ENCODE data around the gene DUSP22. TPM values are rescaled to one million over a fixed set of nuclear protein-coding genes. Genes with fewer than 3 reads are reported as not detected.

DUSP22 gene
- total and polyA plus RNA-seq, 2 experiments from 2014 or later = 12.8 to 36.8 TPM

DNA sequence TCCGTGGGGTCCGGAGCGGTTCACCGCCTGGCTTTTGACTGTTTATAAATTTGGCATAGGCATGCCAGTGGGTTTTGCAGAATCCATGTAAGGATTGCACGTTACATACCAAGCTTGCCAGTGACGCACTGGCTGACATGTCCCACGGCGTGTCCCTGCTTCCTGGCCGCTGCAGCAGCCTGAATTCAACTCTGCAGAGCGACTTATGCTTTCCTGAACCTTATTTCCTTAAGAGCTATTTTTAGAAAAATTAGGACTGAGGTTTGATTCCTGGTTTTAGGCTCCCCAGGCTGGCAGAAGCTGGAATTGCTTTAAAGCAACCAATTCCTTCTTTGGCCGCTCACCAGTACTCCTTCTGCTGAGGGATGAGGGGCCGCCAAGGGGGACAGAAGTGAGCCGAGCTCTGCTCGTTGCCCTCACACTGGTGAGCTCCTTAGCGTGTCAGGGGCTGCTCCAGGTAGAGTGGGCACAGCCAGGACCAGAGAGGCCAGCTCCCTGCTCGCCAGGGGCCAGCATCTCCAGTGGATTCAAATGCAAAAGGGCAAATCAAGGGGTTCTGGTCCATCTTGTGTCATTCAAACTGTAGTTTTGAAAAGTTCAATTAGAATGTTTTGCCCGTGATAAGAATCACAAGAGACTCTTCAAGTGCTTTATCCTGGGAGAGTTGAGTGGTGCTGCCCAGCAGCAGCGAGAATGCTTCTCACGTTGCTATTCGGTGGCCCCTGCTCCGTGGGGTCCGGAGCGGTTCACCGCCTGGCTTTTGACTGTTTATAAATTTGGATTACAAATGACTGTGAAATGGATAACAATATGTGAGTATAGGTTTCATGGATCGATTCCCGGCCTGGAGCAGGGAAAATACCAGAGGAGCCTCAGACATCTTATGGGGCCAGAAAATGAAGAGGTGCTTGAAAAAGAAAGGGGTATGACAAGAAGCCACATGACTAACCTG, 81.8 kb downstream of the DUSP22 start:
- Mint-ChIP-seq H3K36me3 (ENCODE audit: low read depth) (peaks cover 26% of the 10 kb centered on the region), H3K4me1 (peaks cover 16% of the 10 kb centered on the region), H3K27ac (no peak overlapping the region), H3K4me3 (no peak overlapping the region), H3K9me3 (peaks cover 90% of the 10 kb centered on the region), H3K27me3 (ENCODE audit: insufficient read depth, low read depth, poor library complexity) (peaks cover 30% of the 10 kb centered on the region)
- ATAC-seq = peak; percentile 86
- no peaks in the 10 kb centered on the region for H3K79me2 ChIP-seq (replicated peaks; ENCODE audit: insufficient read depth)
- no peaks in the 10 kb centered on the region for H3F3A ChIP-seq (replicated peaks; ENCODE audit: low read depth)
- H3K4me1 ChIP-seq (ENCODE audit: insufficient read depth) = 0 out of 2 replicates have a peak, but pooled peaks cover 12% of the 10 kb centered on the region
- H3K4me3 ChIP-seq = 0 out of 2 replicates have a peak overlapping the region, but pooled peaks have one; percentile 7
- H3K9me2 ChIP-seq (ENCODE audit: insufficient read depth) = 0 out of 2 replicates have a peak, but pooled peaks cover 7% of the 10 kb centered on the region
- H4K20me1 ChIP-seq (replicated peaks; ENCODE audit: insufficient read depth) = no peaks in the 10 kb centered on the region
- peak; percentile 43 for DNase-seq (ENCODE audit: low spot score)
- H3K36me3 ChIP-seq (ENCODE audit: insufficient read depth) = peaks cover 20% of the 10 kb centered on the region
- no peak overlapping the region for H2AFZ ChIP-seq
- H3K27ac ChIP-seq (ENCODE audit: low read depth) = no peak overlapping the region
- TF ChIP-seq, protein P1, sequence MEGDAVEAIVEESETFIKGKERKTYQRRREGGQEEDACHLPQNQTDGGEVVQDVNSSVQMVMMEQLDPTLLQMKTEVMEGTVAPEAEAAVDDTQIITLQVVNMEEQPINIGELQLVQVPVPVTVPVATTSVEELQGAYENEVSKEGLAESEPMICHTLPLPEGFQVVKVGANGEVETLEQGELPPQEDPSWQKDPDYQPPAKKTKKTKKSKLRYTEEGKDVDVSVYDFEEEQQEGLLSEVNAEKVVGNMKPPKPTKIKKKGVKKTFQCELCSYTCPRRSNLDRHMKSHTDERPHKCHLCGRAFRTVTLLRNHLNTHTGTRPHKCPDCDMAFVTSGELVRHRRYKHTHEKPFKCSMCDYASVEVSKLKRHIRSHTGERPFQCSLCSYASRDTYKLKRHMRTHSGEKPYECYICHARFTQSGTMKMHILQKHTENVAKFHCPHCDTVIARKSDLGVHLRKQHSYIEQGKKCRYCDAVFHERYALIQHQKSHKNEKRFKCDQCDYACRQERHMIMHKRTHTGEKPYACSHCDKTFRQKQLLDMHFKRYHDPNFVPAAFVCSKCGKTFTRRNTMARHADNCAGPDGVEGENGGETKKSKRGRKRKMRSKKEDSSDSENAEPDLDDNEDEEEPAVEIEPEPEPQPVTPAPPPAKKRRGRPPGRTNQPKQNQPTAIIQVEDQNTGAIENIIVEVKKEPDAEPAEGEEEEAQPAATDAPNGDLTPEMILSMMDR (conservative IDR thresholded peaks at IDR 0.05; ENCODE audit: low read depth in 2 of 2) = 0 out of 4 replicates have a peak, but pooled peaks have one; percentile 9 to 13
- TF ChIP-seq, protein P2, sequence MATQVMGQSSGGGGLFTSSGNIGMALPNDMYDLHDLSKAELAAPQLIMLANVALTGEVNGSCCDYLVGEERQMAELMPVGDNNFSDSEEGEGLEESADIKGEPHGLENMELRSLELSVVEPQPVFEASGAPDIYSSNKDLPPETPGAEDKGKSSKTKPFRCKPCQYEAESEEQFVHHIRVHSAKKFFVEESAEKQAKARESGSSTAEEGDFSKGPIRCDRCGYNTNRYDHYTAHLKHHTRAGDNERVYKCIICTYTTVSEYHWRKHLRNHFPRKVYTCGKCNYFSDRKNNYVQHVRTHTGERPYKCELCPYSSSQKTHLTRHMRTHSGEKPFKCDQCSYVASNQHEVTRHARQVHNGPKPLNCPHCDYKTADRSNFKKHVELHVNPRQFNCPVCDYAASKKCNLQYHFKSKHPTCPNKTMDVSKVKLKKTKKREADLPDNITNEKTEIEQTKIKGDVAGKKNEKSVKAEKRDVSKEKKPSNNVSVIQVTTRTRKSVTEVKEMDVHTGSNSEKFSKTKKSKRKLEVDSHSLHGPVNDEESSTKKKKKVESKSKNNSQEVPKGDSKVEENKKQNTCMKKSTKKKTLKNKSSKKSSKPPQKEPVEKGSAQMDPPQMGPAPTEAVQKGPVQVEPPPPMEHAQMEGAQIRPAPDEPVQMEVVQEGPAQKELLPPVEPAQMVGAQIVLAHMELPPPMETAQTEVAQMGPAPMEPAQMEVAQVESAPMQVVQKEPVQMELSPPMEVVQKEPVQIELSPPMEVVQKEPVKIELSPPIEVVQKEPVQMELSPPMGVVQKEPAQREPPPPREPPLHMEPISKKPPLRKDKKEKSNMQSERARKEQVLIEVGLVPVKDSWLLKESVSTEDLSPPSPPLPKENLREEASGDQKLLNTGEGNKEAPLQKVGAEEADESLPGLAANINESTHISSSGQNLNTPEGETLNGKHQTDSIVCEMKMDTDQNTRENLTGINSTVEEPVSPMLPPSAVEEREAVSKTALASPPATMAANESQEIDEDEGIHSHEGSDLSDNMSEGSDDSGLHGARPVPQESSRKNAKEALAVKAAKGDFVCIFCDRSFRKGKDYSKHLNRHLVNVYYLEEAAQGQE (IDR thresholded peaks at IDR 0.05; ENCODE audit: unreplicated experiment) = no peak
- no peaks in the 10 kb centered on the region for H3K27me3 ChIP-seq (ENCODE audit: insufficient read depth)
- H3K4me2 ChIP-seq = peak overlapping the region; percentile 11; the same call in 1 of the 2 replicates

DNA sequence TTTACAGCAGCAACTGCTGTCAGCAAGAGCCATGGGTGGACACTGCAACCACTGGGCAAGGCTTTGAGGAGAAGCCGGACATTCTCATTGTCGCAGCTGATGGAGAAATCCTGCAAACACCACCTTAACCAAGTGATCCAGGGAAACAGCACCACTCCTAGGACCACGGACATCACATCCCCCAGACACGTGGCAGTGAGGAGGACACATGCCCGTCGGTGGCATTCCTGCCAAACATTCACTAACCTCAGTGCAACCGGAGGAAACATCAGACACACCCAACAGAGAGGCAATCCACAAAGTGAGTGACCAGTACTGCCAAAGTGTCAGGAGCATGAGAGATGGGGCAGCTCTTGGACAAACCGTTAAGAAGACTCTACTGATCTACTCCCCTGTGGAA, 82.7 kb downstream of the DUSP22 start:
- H3K4me3 Mint-ChIP-seq = no peak overlapping the region
- Histone ChIP-seq H3K27me3 (ENCODE audit: insufficient read depth) (no peaks in the 10 kb centered on the region), H2AFZ (peak overlapping the region; percentile 18; the same call in 1 of the 2 replicates), H3K4me3 (no peak overlapping the region), H3K36me3 (ENCODE audit: insufficient read depth) (peaks cover 20% of the 10 kb centered on the region), H3K4me2 (0 out of 2 replicates have a peak overlapping the region, but pooled peaks have one; percentile 11), H3K79me2 (replicated peaks; ENCODE audit: insufficient read depth) (no peaks in the 10 kb centered on the region), H3K4me1 (ENCODE audit: insufficient read depth) (0 out of 2 replicates have a peak, but pooled peaks cover 12% of the 10 kb centered on the region), H3K9me2 (ENCODE audit: insufficient read depth) (0 out of 2 replicates have a peak, but pooled peaks cover 7% of the 10 kb centered on the region), H3K27ac (ENCODE audit: low read depth) (no peak overlapping the region), H4K20me1 (replicated peaks; ENCODE audit: insufficient read depth) (no peaks in the 10 kb centered on the region), H3F3A (replicated peaks; ENCODE audit: low read depth) (no peaks in the 10 kb centered on the region)
- peaks cover 89% of the 10 kb centered on the region for H3K9me3 Mint-ChIP-seq
- H3K36me3 Mint-ChIP-seq (ENCODE audit: low read depth) = peaks cover 26% of the 10 kb centered on the region
- no peak for ATAC-seq
- H3K27ac Mint-ChIP-seq = no peak overlapping the region
- H3K4me1 Mint-ChIP-seq = peaks cover 16% of the 10 kb centered on the region
- peaks cover 32% of the 10 kb centered on the region for H3K27me3 Mint-ChIP-seq (ENCODE audit: insufficient read depth, low read depth, poor library complexity)
- no peak for DNase-seq (ENCODE audit: low spot score)
- TF ChIP-seq POLR2AphosphoS5 (IDR thresholded peaks at IDR 0.05; ENCODE audit: low read depth) (no peak), NANOG (IDR thresholded peaks at IDR 0.05; ENCODE audit: borderline replicate concordance) (no peak), ZNF114 (CRISPR knock-in tag; IDR thresholded peaks at IDR 0.05) (no peak), CREB1 (CRISPR knock-in tag; IDR thresholded peaks at IDR 0.05; ENCODE audit: low read depth) (no peak), ZNF331 (CRISPR knock-in tag; IDR thresholded peaks at IDR 0.05; ENCODE audit: low read depth) (no peak), STAT1 (IDR thresholded peaks at IDR 0.05; ENCODE audit: unreplicated experiment) (no peak)
- TF ChIP-seq, protein P2 (IDR thresholded peaks at IDR 0.05; ENCODE audit: unreplicated experiment) = no peak
- TF ChIP-seq, protein P3, sequence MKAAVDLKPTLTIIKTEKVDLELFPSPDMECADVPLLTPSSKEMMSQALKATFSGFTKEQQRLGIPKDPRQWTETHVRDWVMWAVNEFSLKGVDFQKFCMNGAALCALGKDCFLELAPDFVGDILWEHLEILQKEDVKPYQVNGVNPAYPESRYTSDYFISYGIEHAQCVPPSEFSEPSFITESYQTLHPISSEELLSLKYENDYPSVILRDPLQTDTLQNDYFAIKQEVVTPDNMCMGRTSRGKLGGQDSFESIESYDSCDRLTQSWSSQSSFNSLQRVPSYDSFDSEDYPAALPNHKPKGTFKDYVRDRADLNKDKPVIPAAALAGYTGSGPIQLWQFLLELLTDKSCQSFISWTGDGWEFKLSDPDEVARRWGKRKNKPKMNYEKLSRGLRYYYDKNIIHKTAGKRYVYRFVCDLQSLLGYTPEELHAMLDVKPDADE (IDR thresholded peaks at IDR 0.05) = no peak
- TF ChIP-seq, protein P1 (conservative IDR thresholded peaks at IDR 0.05; ENCODE audit: low read depth in 2 of 2) = no peak
